NT2/D1 (cell line): ENCODE data around the gene DAAM1.

ENCODE experiments used
- YY1 ChIP-seq: IDR thresholded peaks from 2 replicates; pipeline ENCODE4 v1.6.1; 2011; ENCODE audit not compliant: insufficient read length, insufficient read depth
- ZNF274 ChIP-seq: IDR thresholded peaks from 2 replicates; pipeline ENCODE4 v1.6.1; 2011; ENCODE audit warnings: mild to moderate bottlenecking, low read depth, low read length

GRCh38 chr14:59359431-59360124, 171.1 kb downstream of the DAAM1 start:
- TF ChIP-seq ZNF274, result no peak
- no peak for TF ChIP-seq YY1
